Stimulated activated CD4-positive, alpha-beta T cell treated with anti-CD3 and anti-CD28 coated beads, TNF-alpha, amount 100 ng/mL, for 24 hours (primary cell): ENCODE measurements around the gene FBXW11.
"Not testable (repeated sequence)": the region's sequence is repeated elsewhere in the genome, so short reads cannot be mapped to it uniquely, and the experiment has no call there.

Experiments used
- DNase-seq, 3 experiments: peaks; one replicate each; pipeline ENCODE4 v3.0.0-alpha.2; 2020; ENCODE audit warnings: low read depth in 3 of 3

The FBXW11 gene

GRCh38 chr5:171984748-171985419 is 21.6 kb downstream of the FBXW11 start:
- no peak for DNase-seq

GRCh38 chr5:171981847-171982246 is 24.6 kb downstream of the FBXW11 start:
- DNase-seq, result no peak

GRCh38 chr5:171980792-171981191 is 25.6 kb downstream of the FBXW11 start:
- DNase-seq, result no peak

GRCh38 chr5:171979606-171980005 is 26.8 kb downstream of the FBXW11 start:
- DNase-seq, result no peak

- DNase-seq, result no peak
These were observed 27.9 kb downstream of the FBXW11 start for GRCh38 chr5:171978519-171978918.

GRCh38 chr5:171978016-171978415 is 28.4 kb downstream of the FBXW11 start:
- no peak for DNase-seq

GRCh38 chr5:171977244-171977950 is 29.0 kb downstream of the FBXW11 start:
- not testable (repeated sequence) for DNase-seq

GRCh38 chr5:171975877-171976667 is 30.4 kb downstream of the FBXW11 start:
- no peak for DNase-seq

GRCh38 chr5:171975262-171975876 is 31.1 kb downstream of the FBXW11 start:
- no peak for DNase-seq

- DNase-seq, result no peak
These were observed 35.6 kb downstream of the FBXW11 start for GRCh38 chr5:171970826-171971225.

- no peak for DNase-seq
These were observed 37.1 kb downstream of the FBXW11 start for GRCh38 chr5:171969288-171969880.

GRCh38 chr5:171968531-171968930 is 37.9 kb downstream of the FBXW11 start:
- DNase-seq, result no peak

- no peak for DNase-seq
These were observed 39.5 kb downstream of the FBXW11 start for GRCh38 chr5:171966964-171967363.

- no peak for DNase-seq
These were observed 40.2 kb downstream of the FBXW11 start for GRCh38 chr5:171966270-171966669.

- peak; percentile 21 to 37 (median 29) for DNase-seq
These were observed 40.7 kb downstream of the FBXW11 start for GRCh38 chr5:171965745-171966144.

GRCh38 chr5:171963416-171963815 is 43.0 kb downstream of the FBXW11 start:
- no peak for DNase-seq

- peak in 2 of 3 experiments; percentile 21 to 29 for DNase-seq
These were observed 45.3 kb downstream of the FBXW11 start for GRCh38 chr5:171961117-171961516.

GRCh38 chr5:171957591-171958251 is 48.7 kb downstream of the FBXW11 start:
- DNase-seq, result peak; percentile 34 to 68 (median 48)

- no peak for DNase-seq
These were observed 49.4 kb downstream of the FBXW11 start for GRCh38 chr5:171956887-171957495.

GRCh38 chr5:171956314-171956713 is 50.1 kb downstream of the FBXW11 start:
- no peak for DNase-seq

- no peak for DNase-seq
These were observed 50.7 kb downstream of the FBXW11 start for GRCh38 chr5:171955761-171956160.
